Measurements from ENCODE around the gene FNBP1. TPM values are rescaled to one million over a fixed set of nuclear protein-coding genes. Genes with fewer than 3 reads are reported as not detected.

Gene FNBP1
- total RNA-seq, 1 donor from 2014 or later, result 198 TPM

GRCh38 chr9:129839324-129840023 lies 203.5 kb downstream of the FNBP1 start:
- intact Hi-C loops (cut with micrococcal nuclease), result no loop called here

DNA sequence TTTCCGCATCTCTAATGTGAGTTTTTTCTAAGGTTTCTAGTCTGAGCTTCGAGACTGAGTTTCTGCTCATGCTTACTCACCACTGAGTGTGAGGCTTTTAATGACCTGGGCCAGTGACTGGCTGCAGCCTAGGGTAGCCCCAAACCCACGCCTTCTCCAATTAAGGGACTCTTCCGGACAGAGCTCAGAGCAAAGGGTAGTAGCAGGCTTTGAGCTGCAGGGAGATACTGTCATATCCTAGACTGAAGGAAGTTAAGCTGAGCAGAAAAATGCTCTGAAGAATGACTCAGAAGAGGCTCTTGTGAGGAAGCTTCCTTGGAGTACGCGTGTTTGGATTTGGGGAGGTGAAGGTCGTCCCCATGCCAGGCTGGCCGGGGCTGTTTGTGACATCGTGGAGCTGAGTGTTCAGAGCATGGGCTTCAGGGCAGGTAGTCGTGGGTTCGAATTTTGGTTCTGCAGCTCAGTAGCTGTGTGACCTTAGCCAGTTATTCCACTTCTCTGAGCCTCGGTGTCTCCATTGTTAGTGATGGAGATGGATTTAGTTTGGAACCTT lies 204.2 kb downstream of the FNBP1 start:
- intact Hi-C loops (cut with micrococcal nuclease), result no loop called here

Other genes starting within 250 kb of the FNBP1 start
- gene TOR1B, start 240.0 kb downstream of the FNBP1 start, total RNA-seq, result 22.5 and 23.4 TPM in 2 replicates
- gene TOR1A, start 219.1 kb downstream of the FNBP1 start, total RNA-seq, result 54.6 and 55.1 TPM in 2 replicates
- 73.7 and 79.8 TPM in 2 replicates for gene C9orf78, start 207.9 kb downstream of the FNBP1 start, total RNA-seq
- gene USP20, start 207.7 kb downstream of the FNBP1 start, total RNA-seq, result 75.2 and 78.4 TPM in 2 replicates
- 21.7 and 22.3 TPM in 2 replicates for gene GPR107, start 10.7 kb upstream of the FNBP1 start, total RNA-seq
- gene NCS1, start 129.2 kb upstream of the FNBP1 start, total RNA-seq, result 1.9 and 2.2 TPM in 2 replicates
- gene HMCN2, start 222.6 kb upstream of the FNBP1 start, total RNA-seq, result not detected in 2 replicates

Measured in T-helper 2 cell treated with Interferon-gamma antibody and Interleukin-4, amounts not matched to agents 100 ng/mL and 5 ng/mL, for 36 hours (primary cell).